T-helper 2 cell treated with Interferon-gamma antibody and Interleukin-4, amounts not matched to agents 5 μg/mL and 100 μg/mL, for 36 hours (primary cell): ENCODE measurements around the gene RTN4RL2.

ENCODE experiments used
- DNase-seq: peaks from one replicate; pipeline ENCODE4 v3.0.0; 2021; ENCODE audit warnings: low spot score
- H3K27ac Mint-ChIP-seq: one replicate; pipeline ENCODE4 v1.8.0; 2021; ENCODE audit warnings: mild to moderate bottlenecking, mixed read lengths
- H3K27me3 Mint-ChIP-seq: one replicate; pipeline ENCODE4 v1.8.0; 2021; ENCODE audit warnings: low read depth, mixed read lengths
- H3K36me3 Mint-ChIP-seq: one replicate; pipeline ENCODE4 v1.8.0; 2021; ENCODE audit warnings: low read depth, mixed read lengths
- H3K4me1 Mint-ChIP-seq: one replicate; pipeline ENCODE4 v1.8.0; 2021; ENCODE audit warnings: low read depth, mixed read lengths
- H3K4me3 Mint-ChIP-seq: one replicate; pipeline ENCODE4 v1.8.0; 2022; ENCODE audit warnings: mild to moderate bottlenecking, moderate library complexity, mixed read lengths
- H3K9me3 Mint-ChIP-seq: one replicate; pipeline ENCODE4 v1.8.0; 2021; ENCODE audit warnings: mixed read lengths

The RTN4RL2 gene

DNA sequence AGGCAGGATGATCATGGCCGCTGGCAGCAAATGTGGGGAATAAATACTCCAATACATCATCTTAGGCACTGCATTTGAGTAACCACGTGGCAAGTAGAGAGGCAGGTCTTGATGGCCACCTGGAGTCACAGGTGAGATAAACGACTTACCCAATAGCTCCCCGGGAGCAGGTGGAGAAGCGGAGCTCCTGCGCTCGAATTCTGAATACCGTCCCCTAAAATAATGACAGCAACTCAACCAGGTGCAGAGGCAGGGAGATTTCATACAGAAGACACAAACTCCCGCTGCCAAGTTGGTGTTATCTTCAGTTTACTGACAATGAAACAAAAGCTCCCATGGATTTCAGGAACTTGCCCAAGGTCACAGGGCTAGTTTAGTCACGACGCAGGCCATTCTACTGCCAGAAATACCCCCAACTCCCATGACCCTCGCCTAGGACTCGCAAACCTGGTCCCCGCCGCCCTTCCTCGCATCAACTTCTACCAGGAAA lies 33.8 kb upstream of the RTN4RL2 start:
- Mint-ChIP-seq H3K9me3 (no peaks in the 10 kb centered on the region), H3K4me1 (peaks cover 45% of the 10 kb centered on the region), H3K27me3 (no peaks in the 10 kb centered on the region), H3K27ac (peak overlapping the region; percentile 92), H3K36me3 (peaks cover 37% of the 10 kb centered on the region), H3K4me3 (peak overlapping the region; percentile 93)
- DNase-seq, result no peak

DNA sequence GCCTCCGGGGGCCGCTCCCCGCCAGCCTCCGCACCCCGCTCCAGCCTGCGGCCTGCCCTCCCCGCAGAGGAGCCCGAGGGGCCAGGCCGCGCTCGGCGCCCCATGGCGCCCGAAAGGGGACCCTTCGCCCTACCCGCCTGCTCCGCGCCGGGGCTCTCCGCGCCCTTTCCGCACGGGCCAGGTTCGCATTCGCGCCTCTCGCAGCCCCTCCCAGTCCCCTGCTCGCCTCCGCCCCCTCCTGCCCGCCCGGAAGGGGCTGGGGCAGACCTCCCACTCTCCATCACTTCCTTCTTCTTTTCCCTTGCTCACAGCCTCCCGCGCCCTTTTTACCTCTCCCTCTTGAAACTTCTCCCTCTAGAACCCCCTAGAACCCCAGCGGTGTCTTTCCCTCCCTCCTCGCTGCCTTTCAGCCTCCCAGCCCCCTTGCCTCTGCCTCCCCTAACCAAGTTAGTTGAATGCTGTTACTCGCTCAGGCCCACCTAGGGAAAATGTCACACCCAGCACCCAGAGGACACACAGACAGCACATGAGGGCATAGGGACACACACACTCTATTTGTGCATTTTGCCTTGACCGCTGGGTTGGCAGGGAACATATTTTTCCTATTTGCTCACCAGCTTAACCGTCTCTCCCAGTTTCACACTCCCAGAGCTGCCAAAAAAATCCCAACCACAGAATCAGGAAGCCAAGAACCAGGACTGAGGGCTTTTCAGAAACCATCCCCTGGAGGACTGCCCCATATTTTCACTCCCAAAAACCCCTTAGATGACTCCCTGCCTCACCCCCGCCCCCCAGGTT lies 33.2 kb upstream of the RTN4RL2 start, which contains the start of gene SLC43A3:
SLC43A3 (minus strand) TSS at position 193 of the 798 bp plus-strand sequence. CDS start 949 bp downstream, outside the sequence.
- Mint-ChIP-seq H3K9me3 (no peaks in the 10 kb centered on the region), H3K36me3 (peaks cover 32% of the 10 kb centered on the region), H3K27ac (peak within 1 kb of the TSS; percentile 92), H3K27me3 (no peaks in the 10 kb centered on the region), H3K4me3 (peak within 1 kb of the TSS; percentile 93), H3K4me1 (peaks cover 43% of the 10 kb centered on the region)
- peak; percentile 77 for DNase-seq

DNA sequence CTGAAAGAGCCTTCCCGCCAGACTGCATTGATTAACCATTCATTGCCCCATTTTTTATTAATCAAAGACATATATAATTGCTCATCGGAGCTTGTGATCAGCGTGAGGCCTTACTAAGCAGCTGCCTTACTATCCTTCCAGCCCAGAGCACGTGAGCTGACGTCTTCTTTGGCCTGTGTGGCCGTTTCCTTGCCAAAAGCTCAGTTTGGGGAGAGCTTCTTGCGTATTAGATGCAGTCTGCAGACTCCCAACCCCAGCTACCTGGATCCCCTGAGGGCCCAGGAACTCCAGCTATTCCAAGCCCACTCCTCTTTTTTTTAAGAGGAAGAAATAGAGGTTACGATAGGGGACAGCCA lies 32.6 kb upstream of the RTN4RL2 start:
- Mint-ChIP-seq H3K27ac (peak overlapping the region; percentile 92), H3K36me3 (peaks cover 27% of the 10 kb centered on the region), H3K9me3 (no peaks in the 10 kb centered on the region), H3K4me1 (peaks cover 40% of the 10 kb centered on the region), H3K4me3 (peak overlapping the region; percentile 93), H3K27me3 (no peaks in the 10 kb centered on the region)
- no peak for DNase-seq

DNA sequence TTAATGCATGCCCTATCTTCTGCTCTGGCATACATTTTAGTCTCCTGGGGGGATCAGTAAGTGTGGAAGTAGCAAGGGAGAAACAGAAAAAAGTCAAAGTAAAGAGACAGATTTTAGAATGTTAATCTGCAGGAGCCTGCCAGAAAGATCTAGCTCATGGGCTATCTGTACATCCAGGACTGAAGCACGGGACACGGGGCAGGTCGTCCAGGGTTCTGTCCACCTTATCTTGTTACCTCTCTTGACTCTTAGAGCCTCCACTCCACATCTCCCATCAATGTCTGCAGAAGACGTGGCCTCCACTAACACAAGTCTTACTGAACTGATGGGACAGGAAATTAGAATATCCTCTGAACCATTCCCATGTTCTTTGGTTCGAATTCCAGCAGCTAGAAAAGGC lies 31.7 kb upstream of the RTN4RL2 start:
- Mint-ChIP-seq H3K9me3 (no peaks in the 10 kb centered on the region), H3K36me3 (peaks cover 20% of the 10 kb centered on the region), H3K27me3 (no peaks in the 10 kb centered on the region), H3K27ac (no peak overlapping the region), H3K4me1 (peaks cover 36% of the 10 kb centered on the region), H3K4me3 (no peak overlapping the region)
- DNase-seq, result no peak

DNA sequence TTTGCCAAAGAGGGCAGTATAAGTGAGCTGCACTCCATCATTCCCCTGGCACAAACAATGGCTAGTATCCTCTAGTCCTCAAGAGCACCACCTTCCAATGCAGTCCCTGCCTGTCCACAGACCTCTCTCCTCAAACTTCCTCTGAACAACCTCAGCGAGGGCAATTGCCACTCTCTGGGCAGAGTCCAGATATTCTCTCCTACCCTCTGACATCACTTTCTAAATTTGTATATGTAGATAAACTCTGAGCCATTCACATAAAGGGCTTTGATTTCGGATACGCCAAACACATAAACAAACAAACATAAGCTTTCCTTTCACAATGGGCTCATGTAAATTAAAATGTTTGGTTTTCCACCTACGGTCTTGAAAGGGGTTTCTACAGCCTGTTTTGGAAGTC lies 30.4 kb upstream of the RTN4RL2 start:
- no peak overlapping the region for H3K27ac Mint-ChIP-seq

DNA sequence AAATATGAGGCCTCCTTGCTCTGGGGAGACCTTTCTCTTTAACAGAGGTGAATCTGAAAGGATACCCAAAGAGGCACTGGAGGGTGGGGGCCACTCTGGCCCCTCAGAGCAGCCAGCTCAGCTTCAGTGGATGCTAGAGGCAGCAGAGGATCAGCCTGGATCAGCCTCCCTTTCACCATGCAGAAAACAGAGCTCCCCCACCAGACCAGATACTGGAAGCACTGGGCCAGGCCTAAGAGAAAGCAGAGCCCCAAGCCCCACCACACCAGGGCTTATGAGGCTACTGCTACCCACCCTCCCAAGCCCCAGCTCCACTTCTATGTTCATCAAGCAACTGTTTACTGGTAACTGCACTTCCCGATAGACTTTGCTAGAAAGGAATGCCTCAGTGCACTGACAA lies 29.4 kb upstream of the RTN4RL2 start:
- DNase-seq, result no peak
- peaks cover 6% of the 10 kb centered on the region for H3K36me3 Mint-ChIP-seq
- H3K27ac Mint-ChIP-seq, result no peak overlapping the region
- H3K27me3 Mint-ChIP-seq, result no peaks in the 10 kb centered on the region
- no peak overlapping the region for H3K4me3 Mint-ChIP-seq
- no peaks in the 10 kb centered on the region for H3K9me3 Mint-ChIP-seq
- peaks cover 20% of the 10 kb centered on the region for H3K4me1 Mint-ChIP-seq

More for the DNA sequence above, 30.4 kb upstream of the RTN4RL2 start:
- no peaks in the 10 kb centered on the region for H3K27me3 Mint-ChIP-seq
- no peak for DNase-seq
- H3K9me3 Mint-ChIP-seq, result no peaks in the 10 kb centered on the region
- no peak overlapping the region for H3K4me3 Mint-ChIP-seq
- peaks cover 26% of the 10 kb centered on the region for H3K4me1 Mint-ChIP-seq
- H3K36me3 Mint-ChIP-seq, result peaks cover 10% of the 10 kb centered on the region

DNA sequence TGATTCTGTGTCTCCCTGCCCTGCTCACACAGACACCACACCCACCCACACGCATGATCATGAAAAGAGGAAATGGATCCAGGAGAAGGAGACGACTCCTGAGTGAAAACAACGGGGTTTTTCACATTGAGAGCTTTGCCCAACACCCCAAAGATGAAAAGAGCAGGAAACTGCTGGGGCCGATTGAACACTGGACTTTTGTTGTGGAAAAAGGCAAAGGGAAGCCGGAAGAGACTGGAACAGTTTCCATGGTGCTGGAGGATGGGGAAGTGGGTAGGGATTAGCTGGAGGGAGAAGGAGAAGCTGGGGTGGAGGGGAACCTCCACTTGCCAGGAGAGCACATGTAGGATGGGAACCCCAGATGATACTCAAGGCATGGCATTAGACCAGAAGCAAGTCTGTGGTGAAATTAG lies 28.2 kb upstream of the RTN4RL2 start:
- Mint-ChIP-seq H3K36me3 (no peaks in the 10 kb centered on the region), H3K27ac (no peak overlapping the region), H3K4me3 (no peak overlapping the region), H3K9me3 (no peaks in the 10 kb centered on the region), H3K27me3 (no peaks in the 10 kb centered on the region), H3K4me1 (peaks cover 14% of the 10 kb centered on the region)
- DNase-seq, result no peak

DNA sequence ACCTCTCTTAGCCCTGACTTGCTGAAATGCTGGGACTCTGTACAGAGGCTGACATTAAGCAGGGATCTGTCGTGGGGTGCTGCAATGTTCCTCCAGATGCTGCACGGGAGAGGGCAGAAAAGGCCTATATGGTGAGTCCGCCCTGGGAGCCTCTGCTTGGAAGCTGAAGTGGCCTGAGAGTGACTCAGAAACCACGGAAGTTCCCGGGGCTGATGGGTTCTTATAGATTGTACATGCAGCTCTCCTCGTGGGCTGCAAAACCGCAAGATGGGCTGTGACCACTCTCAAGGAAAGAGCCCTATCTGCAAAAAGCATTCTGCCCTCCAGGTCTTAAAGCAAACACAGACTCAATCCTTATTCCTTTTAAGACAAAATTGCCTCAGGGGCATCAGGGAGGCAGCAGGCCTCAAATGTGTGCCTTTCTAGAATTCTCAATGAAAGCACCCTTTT lies 27.6 kb upstream of the RTN4RL2 start:
- Mint-ChIP-seq H3K4me1 (peaks cover 8% of the 10 kb centered on the region), H3K27me3 (no peaks in the 10 kb centered on the region), H3K9me3 (no peaks in the 10 kb centered on the region), H3K27ac (no peak overlapping the region), H3K36me3 (no peaks in the 10 kb centered on the region), H3K4me3 (no peak overlapping the region)
- DNase-seq, result peak; percentile 52

DNA sequence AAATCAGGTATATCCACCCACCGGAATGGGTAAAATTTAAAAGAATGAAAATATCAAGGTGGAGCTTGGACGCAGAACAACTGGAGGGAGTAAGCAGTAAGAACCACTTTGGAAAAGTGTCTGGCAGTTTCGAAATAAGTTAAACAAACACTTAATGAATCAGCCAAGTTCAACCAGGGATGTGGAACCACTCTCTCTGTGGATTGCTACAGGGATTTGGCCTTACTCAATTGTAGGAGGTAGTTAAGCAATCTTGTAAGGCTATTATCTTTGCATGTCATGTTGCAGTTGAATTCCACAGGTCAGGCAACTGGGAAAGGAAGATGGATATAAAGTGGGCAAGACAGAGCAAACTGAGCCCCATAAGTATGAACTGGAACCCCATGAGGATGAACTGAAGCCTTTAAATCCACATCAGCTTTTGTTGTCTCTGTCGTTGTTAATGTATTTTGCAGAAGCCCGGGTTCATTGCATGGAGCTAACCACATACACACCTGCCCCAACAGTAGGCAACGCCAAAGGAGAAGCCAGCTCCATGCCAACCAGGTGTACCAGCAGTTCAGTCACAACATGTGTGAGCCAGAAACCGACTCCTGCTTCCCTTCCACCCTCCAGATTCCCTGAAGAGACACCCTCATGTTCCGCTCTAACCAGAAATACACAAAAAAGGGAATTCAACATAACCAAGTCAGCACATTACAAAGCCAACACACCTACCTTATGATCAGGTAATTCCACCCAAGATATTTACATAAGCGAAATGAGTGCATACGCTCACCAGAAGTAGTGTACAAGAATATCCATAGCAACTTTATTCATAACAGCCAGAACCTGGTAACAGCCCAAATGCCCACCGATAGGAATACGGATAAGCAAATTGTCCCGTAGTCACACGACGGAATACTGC lies 25.4 kb upstream of the RTN4RL2 start:
- Mint-ChIP-seq H3K27ac (no peak overlapping the region), H3K36me3 (no peaks in the 10 kb centered on the region)

DNA sequence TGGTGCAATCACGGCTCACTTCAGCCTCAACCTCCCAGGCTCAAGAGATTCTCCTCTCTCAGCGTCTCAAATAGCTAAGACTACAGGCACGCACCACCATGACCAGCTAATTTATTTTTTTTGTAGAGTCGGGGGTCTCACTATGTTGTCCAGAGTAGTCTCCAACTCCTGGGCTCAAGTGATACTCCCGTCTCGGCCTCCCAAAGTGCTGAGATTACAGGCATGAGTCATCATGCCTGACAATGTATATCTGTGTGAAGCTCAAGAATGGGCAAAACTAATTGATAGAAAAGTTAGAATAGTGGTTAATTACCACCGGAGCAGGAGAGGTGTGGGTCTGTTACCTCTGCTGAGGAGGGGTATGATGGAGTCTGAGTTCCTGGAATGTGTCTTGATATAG lies 24.3 kb upstream of the RTN4RL2 start:
- no peaks in the 10 kb centered on the region for H3K36me3 Mint-ChIP-seq
- peaks cover 8% of the 10 kb centered on the region for H3K4me1 Mint-ChIP-seq
- H3K27ac Mint-ChIP-seq, result no peak overlapping the region
- no peak overlapping the region for H3K4me3 Mint-ChIP-seq
- H3K27me3 Mint-ChIP-seq, result no peaks in the 10 kb centered on the region
- H3K9me3 Mint-ChIP-seq, result no peaks in the 10 kb centered on the region
- no peak for DNase-seq

More for the DNA sequence above, 25.4 kb upstream of the RTN4RL2 start:
- H3K4me1 Mint-ChIP-seq, result peaks cover 8% of the 10 kb centered on the region
- no peaks in the 10 kb centered on the region for H3K9me3 Mint-ChIP-seq
- no peak for DNase-seq
- H3K27me3 Mint-ChIP-seq, result no peaks in the 10 kb centered on the region
- no peak overlapping the region for H3K4me3 Mint-ChIP-seq

DNA sequence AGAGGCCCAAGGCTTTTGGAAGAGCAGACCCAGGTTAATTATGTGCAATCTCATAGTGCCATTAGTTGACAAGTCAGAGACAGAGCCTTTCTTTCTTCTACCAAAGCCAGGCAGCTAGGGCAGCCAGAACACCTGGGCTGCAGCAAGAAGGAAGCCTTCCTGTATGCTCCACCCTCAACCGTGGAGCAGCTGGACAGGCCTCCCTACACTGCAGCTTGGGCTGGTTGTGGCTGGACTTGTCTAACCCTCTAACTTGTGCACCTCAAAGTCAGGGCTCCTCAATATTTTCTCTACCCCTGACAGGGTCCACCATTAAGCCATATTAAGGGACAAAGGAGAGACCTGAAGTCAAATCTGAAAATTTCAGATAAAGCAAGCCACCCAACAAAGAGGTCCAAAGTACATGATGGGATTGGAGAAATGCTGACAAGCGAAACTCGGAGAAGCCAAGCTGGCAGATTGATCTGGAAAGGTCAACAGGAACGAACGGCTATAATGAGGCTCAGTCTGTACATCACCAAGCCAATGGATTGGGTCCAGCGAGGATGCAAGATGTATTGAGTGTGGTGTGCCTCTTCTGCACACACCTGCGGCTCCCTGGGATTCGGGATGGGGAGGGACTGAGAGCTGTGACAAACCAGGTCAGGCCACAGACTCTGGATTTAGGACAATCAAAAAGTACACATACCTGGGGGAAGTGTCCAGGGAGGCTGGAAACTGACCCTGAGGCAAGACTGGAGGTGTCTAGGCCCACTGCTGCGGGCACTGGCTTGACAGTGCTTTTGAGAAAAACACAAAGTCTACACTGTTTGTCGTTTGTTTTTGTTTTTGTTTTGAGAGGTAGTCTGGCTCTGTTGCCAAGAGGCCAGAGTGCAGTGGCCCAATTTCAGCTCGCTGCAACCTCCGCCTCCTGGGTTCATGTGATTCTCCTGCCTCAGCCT lies 21.7 kb upstream of the RTN4RL2 start:
- no peaks in the 10 kb centered on the region for H3K9me3 Mint-ChIP-seq
- no peaks in the 10 kb centered on the region for H3K36me3 Mint-ChIP-seq
- no peaks in the 10 kb centered on the region for H3K4me1 Mint-ChIP-seq
- DNase-seq, result no peak
- H3K27ac Mint-ChIP-seq, result no peak overlapping the region
- H3K27me3 Mint-ChIP-seq, result no peaks in the 10 kb centered on the region
- H3K4me3 Mint-ChIP-seq, result no peak overlapping the region

DNA sequence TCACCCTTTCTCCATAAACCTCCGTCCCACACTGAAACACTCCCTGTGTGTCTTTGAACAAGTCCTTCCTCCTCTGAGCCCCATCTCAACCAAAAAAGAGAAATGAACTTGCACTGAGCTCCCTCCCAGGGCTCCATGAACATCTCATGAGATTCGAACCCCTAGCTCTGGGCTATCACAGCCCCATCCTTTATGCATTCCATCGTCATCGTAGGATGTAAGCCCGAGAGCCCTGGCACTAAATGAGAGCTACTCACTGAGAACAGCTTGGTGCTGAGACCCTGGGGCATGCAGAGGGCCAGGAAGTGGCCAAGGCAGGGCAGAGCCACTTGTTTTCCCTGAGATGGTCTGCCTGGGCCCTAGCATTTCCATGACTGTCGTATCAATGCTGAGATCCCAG lies 20.5 kb upstream of the RTN4RL2 start:
- H3K36me3 Mint-ChIP-seq, result no peaks in the 10 kb centered on the region
- H3K27ac Mint-ChIP-seq, result no peak overlapping the region
- H3K27me3 Mint-ChIP-seq, result peaks cover under 1% of the 10 kb centered on the region
- no peaks in the 10 kb centered on the region for H3K9me3 Mint-ChIP-seq
- no peak overlapping the region for H3K4me3 Mint-ChIP-seq
- DNase-seq, result no peak
- H3K4me1 Mint-ChIP-seq, result no peaks in the 10 kb centered on the region

DNA sequence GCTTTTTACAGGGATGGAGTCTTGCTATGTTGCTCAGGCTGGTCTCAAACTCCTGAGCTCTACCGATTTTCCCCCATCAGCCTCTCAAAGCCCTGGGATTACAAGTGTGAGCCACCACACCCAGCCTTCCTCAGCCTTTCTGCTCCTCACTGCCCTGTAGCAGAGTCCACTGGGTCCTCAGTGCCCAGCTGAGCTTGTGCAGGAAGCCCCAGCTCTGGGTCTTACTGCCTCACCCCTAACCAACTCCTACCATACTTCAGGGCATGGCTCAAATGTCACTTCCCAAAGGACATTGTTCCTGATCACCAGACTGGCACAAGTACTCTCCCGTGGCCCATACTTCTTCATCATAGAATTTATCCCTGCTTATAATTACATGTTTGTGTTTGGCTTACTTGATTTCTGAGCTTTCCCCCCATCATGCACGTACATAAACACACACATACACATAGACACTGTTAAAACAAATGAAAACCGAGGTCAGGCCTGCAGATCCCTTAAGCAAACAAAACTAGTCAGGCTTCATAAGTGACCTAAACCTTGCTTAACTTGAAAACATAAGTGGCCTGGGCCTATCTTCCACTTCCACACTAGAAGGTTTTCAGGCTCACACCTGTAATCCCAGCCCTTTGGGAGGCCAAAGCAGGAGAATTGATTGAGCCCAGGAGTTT lies 19.4 kb upstream of the RTN4RL2 start:
- no peak overlapping the region for H3K27ac Mint-ChIP-seq

More for the DNA sequence above, 19.4 kb upstream of the RTN4RL2 start:
- Mint-ChIP-seq H3K9me3 (no peaks in the 10 kb centered on the region), H3K4me3 (no peak overlapping the region), H3K27me3 (peaks cover 4% of the 10 kb centered on the region), H3K36me3 (no peaks in the 10 kb centered on the region), H3K4me1 (no peaks in the 10 kb centered on the region)
- no peak for DNase-seq
